CD4-positive, alpha-beta T cell treated with Interleukin-10 for 1 hour (primary cell): ENCODE data around the gene SHLD1.
A peak's percentile ranks its signal among the peaks of the same experiment; 100 is the strongest.
"Not testable (repeated sequence)": the region's sequence is repeated elsewhere in the genome, so short reads cannot be mapped to it uniquely, and the experiment has no call there.

Source experiments
- DNase-seq: peaks from one replicate; pipeline ENCODE4 v3.0.0-alpha.2; 2020

SHLD1 gene

GRCh38 chr20:5784735-5785134 is 34.5 kb downstream of the SHLD1 start:
- no peak for DNase-seq

- DNase-seq = no peak
Observed at GRCh38 chr20:5785146-5785545, 34.9 kb downstream of the SHLD1 start.

GRCh38 chr20:5786930-5787795 is 37.0 kb downstream of the SHLD1 start:
- DNase-seq = no peak

- DNase-seq = no peak
Observed at GRCh38 chr20:5787796-5788165, 37.6 kb downstream of the SHLD1 start.

- peak; percentile 90 for DNase-seq
Observed at GRCh38 chr20:5788385-5788895, 38.2 kb downstream of the SHLD1 start.

- no peak for DNase-seq
Observed at GRCh38 chr20:5789827-5790226, 39.6 kb downstream of the SHLD1 start.

GRCh38 chr20:5793916-5794315 is 43.7 kb downstream of the SHLD1 start:
- DNase-seq = no peak

GRCh38 chr20:5796331-5797040 is 46.3 kb downstream of the SHLD1 start:
- DNase-seq = no peak

- no peak for DNase-seq
Observed at GRCh38 chr20:5797165-5797564, 47.0 kb downstream of the SHLD1 start.

GRCh38 chr20:5797843-5798462 is 47.8 kb downstream of the SHLD1 start:
- no peak for DNase-seq

- not testable (repeated sequence) for DNase-seq
Observed at GRCh38 chr20:5803754-5804303, 53.6 kb downstream of the SHLD1 start.

- no peak for DNase-seq
Observed at GRCh38 chr20:5806457-5807263, 56.5 kb downstream of the SHLD1 start.

GRCh38 chr20:5807431-5807830 is 57.2 kb downstream of the SHLD1 start:
- no peak for DNase-seq

GRCh38 chr20:5808901-5809300 is 58.7 kb downstream of the SHLD1 start:
- DNase-seq = no peak

GRCh38 chr20:5809495-5809894 is 59.3 kb downstream of the SHLD1 start:
- DNase-seq = no peak

GRCh38 chr20:5810800-5811422 is 60.7 kb downstream of the SHLD1 start:
- DNase-seq = no peak

- no peak for DNase-seq
Observed at GRCh38 chr20:5811746-5812145, 61.5 kb downstream of the SHLD1 start.

- no peak for DNase-seq
Observed at GRCh38 chr20:5818346-5818681, 68.1 kb downstream of the SHLD1 start.

GRCh38 chr20:5820738-5821137 is 70.5 kb downstream of the SHLD1 start:
- no peak for DNase-seq

- DNase-seq = no peak
Observed at GRCh38 chr20:5821627-5822215, 71.5 kb downstream of the SHLD1 start.

GRCh38 chr20:5822569-5822968 is 72.4 kb downstream of the SHLD1 start:
- no peak for DNase-seq
